ENCODE results near the gene OCIAD1.

The OCIAD1 gene

DNA sequence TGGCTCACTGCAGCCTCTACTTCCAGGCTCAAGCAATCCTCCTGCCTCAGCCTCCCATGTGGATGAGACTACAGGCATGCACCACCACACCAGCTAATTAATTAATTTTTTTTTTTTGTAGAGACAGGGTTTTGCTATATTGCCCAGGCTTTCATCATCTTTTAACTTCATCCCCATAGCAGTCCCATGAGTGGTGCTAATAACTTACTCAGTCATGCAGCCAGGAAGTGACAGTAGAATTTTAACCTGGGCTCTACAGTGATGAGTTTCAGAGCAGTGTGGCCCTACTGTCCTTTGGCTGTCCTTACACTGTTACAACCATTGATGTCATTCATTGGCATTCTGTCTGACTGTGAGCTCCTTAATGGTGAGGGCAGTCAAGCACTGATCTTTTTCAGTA, 79.6 kb downstream of the OCIAD1 start:
- H3K4me1 ChIP-seq (ENCODE audit: low read depth, poor library complexity, severe bottlenecking), result peaks cover 10% of the 10 kb centered on the region
- H2AFZ ChIP-seq (ENCODE audit: low read depth), result no peak overlapping the region
- H3K9ac ChIP-seq, result no peak overlapping the region
- no peak overlapping the region for H3K4me3 ChIP-seq (IDR thresholded peaks at IDR 0.05; ENCODE audit: insufficient read depth, low read depth, low read length)
- H3K36me3 ChIP-seq (ENCODE audit: insufficient read depth), result no peaks in the 10 kb centered on the region
- TF ChIP-seq, protein P1, sequence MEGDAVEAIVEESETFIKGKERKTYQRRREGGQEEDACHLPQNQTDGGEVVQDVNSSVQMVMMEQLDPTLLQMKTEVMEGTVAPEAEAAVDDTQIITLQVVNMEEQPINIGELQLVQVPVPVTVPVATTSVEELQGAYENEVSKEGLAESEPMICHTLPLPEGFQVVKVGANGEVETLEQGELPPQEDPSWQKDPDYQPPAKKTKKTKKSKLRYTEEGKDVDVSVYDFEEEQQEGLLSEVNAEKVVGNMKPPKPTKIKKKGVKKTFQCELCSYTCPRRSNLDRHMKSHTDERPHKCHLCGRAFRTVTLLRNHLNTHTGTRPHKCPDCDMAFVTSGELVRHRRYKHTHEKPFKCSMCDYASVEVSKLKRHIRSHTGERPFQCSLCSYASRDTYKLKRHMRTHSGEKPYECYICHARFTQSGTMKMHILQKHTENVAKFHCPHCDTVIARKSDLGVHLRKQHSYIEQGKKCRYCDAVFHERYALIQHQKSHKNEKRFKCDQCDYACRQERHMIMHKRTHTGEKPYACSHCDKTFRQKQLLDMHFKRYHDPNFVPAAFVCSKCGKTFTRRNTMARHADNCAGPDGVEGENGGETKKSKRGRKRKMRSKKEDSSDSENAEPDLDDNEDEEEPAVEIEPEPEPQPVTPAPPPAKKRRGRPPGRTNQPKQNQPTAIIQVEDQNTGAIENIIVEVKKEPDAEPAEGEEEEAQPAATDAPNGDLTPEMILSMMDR (conservative IDR thresholded peaks at IDR 0.05; ENCODE audit: low read depth, low read length), result no peak
- H3K79me2 ChIP-seq (ENCODE audit: insufficient read depth, low read depth), result no peaks in the 10 kb centered on the region
- H3K4me2 ChIP-seq, result no peak overlapping the region
- H3K27ac ChIP-seq, result no peak overlapping the region
- H4K20me1 ChIP-seq (ENCODE audit: insufficient read depth), result no peaks in the 10 kb centered on the region
- no peaks in the 10 kb centered on the region for H3K27me3 ChIP-seq (ENCODE audit: insufficient read depth, low read depth)

Measured in KMS-11 (cell line).